GM19467 (cell line): ENCODE results near the gene LBR.
"Not testable (repeated sequence)": the region's sequence is repeated elsewhere in the genome, so short reads cannot be mapped to it uniquely, and the experiment has no call there.

Experiments used
- ATAC-seq: cut with Tn5 transposase; IDR thresholded peaks from one replicate; pipeline ENCODE4 v1.9.1; 2021; ENCODE audit warnings: mild to moderate bottlenecking, moderate library complexity; ENCODE audit not compliant: unreplicated experiment

LBR gene

GRCh38 chr1:225427235-225428067 is at the start of gene LBR:
Gene LBR (minus strand): TSS chr1:225428038. CDS start chr1:225424075, 3,963 bp downstream.
- ATAC-seq, result peak; percentile 34

GRCh38 chr1:225477296-225477911 is 49.6 kb upstream of the LBR start:
- ATAC-seq, result no peak

GRCh38 chr1:225476538-225476988 is 48.7 kb upstream of the LBR start:
- ATAC-seq, result no peak

GRCh38 chr1:225476100-225476511 is 48.3 kb upstream of the LBR start:
- no peak for ATAC-seq

- ATAC-seq, result no peak
Observed at GRCh38 chr1:225474986-225475820, 47.4 kb upstream of the LBR start.

DNA sequence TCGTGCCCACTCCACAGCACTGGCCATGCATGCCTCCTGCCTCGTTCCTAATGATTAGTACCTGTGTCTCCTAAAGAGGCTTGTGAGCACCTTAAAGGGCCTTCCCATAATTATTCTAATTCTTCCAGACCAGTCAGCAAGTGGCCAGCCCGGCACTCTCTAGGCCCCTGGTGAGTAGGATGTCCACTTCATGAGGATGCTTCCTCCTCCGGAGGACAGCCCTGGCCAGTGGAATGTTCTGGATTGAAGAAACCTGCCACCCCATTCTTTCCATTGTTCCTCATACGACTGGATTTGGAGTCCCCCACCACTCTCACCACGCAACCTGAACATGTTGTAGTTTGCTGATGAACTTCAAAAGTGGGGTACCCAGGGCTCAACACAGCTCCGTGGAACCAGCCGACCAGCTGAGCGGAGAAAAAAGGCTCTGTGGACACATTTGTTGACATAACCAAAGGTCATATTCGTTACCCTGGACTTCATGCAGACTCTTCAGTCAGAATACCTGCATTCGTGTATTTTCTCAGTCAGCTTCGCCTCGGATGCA is 46.7 kb upstream of the LBR start:
- no peak for ATAC-seq

DNA sequence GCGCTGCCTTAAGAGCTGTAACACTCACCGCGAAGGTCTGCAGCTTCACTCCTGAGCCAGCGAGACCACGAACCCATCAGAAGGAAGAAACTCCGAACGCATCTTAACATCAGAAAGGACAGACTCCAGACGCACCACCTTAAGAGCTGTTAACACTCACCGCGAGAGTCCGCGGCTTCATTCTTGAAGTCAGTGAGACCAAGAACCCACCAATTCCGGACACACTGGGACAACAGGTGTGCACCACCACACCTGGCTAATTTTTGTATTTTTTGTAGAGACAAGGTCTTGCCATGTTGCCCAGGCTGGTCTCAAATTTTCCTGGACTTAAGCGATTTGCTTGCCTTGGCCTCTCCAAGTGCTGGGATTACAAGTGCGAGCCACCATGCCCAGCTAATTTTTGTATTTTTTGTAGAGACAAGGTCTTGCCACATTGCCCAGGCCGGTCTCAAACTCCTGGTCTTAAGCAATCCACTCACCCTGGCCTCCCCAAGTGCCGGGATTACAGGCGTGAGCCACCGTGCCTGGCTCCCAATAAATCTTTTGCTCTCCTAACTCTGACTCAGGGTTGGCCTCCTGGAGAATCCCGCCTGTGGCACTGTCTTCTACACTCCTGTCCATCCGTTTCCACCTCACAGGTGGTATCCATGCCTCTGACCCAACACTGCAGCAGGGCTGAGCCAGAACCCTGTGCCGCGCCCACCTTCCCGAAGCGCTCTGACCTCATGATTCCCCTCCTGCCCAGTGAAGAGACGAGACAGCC is 46.0 kb upstream of the LBR start:
- not testable (repeated sequence) for ATAC-seq

DNA sequence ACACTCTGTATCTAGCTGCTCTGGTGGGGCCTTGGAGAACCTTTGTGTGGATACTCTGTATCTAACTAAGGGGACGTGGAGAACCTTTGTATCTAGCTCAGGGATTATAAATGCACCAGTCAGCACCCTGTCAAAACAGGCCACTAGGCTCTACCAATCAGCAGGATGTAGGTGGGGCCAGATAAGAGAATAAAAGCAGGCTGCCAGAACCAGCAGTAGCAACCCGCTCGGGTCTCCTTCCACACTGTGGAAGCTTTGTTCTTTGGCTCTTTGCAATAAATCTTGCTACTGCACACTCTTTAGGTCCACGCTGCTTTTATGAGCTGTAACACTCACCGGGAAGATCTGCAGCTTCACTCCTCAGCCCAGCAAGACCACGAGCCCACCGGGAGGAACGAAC is 45.4 kb upstream of the LBR start:
- not testable (repeated sequence) for ATAC-seq

GRCh38 chr1:225471453-225472301 is 43.8 kb upstream of the LBR start:
- no peak for ATAC-seq

DNA sequence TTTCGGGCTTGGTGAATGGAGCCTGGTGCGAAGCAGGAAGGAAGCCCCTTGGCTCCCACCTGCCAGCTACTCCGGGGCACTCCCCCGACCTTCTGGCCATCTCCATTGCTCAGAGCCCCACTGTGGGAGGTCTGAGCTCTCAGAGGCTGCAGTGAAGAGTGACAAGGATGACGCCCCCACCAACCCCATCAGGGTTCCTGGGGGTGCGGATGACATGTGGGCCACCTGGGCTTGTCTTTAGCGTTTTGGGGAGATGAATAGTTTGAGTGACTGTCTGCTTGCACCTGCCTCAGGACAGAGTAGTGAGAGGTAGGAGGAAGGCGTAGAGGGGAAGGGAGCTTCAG is 43.2 kb upstream of the LBR start:
- no peak for ATAC-seq

GRCh38 chr1:225470211-225471108 is 42.6 kb upstream of the LBR start:
- ATAC-seq, result no peak

DNA sequence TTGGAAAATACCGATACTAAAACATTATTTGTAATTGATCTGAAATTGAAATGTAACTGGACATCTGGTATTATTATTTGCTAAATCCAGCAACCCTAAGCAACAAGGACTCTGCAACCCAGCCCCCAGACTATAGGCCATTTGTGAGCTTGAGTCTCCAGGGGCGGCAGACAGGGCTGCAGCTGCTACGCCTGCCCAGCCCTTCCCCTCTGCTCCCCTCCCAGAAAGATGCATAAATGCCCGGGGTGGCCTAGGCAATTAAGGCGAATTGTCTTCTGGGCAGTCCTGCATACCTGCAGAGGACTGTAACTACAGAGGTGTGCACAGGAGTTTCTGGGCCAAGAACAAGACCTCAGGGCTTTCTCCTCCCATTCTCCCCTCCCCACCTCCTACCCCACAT is 41.2 kb upstream of the LBR start:
- no peak for ATAC-seq

DNA sequence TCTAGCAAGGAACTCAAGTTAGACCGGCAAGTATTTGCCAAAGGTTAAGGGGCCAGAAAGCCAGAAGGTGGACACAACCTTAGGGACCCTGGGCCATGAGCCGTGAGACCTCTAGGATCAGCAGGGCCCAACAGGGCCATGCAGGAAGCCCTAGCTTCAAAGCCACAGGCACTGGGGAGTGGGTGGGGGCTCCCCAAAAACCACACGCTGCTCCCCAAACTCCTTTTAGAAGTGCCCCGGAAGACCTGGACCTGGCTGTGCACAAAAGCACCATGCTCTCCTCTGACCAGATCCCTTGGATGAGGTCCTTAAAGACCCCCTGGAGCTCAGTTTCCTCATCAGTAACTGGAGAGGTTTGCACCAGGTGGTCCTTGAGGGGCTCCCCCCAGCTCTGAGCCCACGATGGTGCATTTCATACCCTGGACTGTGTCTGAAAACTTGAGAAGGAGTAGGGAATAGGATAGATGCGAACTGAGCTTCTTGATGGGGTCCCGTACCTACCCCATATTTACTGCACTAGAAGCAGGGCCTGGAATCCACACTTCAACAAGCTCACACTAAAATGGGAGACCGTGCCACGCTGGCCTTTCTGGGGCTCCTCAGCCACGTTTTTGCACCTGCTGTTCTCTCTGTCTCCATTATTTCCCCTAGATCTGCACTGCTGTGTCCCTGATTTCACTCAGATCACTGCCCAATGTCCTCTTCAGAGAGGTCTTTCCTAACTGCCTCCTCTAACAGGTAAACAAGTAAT is 40.6 kb upstream of the LBR start:
- no peak for ATAC-seq

GRCh38 chr1:225467193-225468020 is 39.6 kb upstream of the LBR start:
- ATAC-seq, result peak; percentile 96

DNA sequence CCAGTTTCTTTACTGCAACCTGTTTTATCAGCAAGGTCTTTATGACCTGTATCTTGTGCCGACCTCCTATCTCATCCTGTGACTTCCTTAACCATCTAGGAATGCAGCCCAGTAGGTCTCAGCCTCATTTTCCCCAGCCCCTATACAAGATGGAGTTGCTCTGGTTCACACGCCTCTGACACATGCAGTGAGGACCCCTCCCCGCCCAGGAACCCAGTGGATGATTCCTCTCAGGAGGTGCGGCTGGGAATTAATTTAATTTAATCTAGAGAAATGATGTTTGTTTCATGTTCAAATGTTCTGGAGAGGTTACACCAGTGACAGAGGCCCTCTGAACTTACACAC is 39.0 kb upstream of the LBR start:
- ATAC-seq, result no peak

DNA sequence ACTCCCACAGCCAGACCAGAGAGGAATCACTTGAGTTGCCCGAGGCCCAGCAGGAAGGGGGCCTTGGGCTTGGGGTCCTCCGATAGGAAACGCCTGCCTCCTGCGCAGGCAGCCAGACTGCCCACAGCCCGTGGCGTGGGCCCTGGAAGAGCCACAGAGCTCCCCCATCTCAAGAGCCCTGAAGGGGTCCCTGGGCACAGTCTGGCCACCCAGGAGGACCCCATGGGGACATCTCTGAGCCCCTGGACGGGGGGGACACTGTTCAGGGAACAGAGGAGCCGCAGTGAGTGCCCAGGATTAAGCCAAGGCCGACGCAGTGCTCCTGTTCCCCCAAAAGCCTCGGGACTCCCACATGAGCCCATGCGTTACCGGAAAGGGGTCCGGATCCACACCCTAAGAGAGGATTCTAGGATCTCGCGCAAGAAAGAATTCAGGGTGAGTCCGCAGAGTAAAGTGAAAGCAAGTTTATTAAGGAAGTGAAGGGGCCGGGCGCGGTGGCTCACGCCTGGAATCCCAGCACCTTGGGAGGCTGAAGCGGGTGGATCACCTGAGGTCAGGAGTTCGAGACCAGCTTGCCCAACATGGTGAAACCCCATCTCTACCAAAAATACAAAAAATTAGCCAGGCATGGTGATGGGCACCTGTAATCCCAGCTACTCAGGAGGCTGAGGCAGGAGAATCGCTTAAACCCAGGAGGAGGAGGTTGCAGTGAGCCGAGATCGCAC is 38.1 kb upstream of the LBR start:
- no peak for ATAC-seq
